C4-2B (cell line): ENCODE data around the gene TULP4.
"Not testable (repeated sequence)": the region's sequence is repeated elsewhere in the genome, so short reads cannot be mapped to it uniquely, and the experiment has no call there.

Experiments used
- H3K27ac ChIP-seq: fragments of 450-650 bp; 2 replicates; pipeline ENCODE4 v1.5.1; 2017
- ZFX ChIP-seq: fragments of 450-650 bp; IDR thresholded peaks from 2 replicates; pipeline ENCODE4 v1.6.1; 2017
- TF ChIP-seq, protein P1 (sequence below): fragments of 450-650 bp; conservative IDR thresholded peaks from 2 replicates; pipeline ENCODE4 v1.5.1; 2017; ENCODE audit warnings: mild to moderate bottlenecking

Gene TULP4

DNA sequence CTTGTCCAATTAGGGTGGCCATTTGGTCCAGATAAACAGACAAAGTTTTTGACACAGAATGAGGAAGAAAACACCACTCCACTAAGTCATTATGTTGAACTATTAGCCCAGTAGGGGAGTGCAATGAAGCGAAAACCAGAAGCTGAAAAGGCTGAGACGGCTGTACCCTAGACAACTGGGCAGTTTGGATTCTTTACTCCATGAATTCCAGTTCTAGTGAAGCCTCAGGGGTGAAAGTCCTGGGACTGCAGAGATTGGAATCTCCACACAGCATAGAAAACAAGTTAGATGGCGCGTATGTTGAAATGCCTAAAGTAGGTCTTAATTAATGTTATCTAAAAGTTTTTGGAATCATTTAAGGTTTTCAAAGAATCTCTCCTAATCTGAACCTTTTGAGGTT is 10.7 kb upstream of the TULP4 start:
- H3K27ac ChIP-seq, result not testable (repeated sequence)

DNA sequence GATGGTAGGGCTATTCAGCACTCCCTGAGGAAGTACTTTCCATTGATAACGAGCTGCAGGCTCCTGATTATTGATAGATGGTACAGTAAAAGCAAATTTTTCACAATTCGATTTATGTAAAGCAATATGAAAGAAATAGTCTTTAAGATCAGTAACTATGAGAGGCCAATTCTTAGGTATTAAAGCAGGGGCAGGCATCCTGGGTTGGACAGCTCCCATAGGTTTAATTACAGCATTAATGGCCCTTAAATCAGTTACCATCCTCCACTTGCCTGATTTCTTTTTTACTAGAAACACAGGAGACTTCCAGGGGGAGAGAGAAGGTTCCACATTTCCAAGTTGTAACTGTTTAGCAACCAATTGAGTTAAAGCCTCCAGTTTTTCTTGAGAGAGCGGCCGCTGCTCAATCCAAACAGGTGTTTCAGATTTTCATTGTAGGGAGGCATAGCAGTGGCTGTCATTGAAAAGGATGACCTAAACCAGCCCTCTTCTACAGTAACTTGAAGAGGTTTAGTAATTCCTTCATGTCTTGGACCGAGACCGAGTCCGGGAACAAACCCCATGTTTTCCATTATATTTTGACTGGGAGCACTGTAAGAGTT is 10.0 kb upstream of the TULP4 start:
- not testable (repeated sequence) for H3K27ac ChIP-seq

DNA sequence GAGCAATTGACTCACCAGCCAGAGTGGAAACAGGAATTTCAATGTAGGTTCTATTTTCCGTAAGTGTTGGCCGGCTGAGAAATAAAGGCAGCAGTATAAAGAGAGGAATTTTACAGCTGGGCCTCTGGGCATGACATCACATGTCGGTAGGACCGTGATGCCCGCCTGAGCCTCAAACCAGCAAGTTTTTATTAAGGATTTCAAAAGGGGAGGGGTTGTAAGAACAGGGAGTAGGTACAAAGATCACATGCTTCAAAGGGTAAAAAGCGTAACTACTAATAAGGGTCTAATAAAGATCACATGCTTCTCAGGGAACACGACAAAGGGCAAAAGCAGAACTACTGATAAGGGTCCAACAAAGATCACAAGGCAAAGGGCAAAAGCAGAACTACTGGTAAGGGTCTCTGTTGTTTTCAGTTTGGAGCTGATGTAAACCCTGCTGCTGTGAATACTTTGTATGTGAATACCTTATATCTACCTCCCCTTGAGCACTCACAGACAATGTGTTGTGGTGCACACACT is 9.0 kb upstream of the TULP4 start:
- no peak overlapping the region for H3K27ac ChIP-seq
- TF ChIP-seq, protein P1, sequence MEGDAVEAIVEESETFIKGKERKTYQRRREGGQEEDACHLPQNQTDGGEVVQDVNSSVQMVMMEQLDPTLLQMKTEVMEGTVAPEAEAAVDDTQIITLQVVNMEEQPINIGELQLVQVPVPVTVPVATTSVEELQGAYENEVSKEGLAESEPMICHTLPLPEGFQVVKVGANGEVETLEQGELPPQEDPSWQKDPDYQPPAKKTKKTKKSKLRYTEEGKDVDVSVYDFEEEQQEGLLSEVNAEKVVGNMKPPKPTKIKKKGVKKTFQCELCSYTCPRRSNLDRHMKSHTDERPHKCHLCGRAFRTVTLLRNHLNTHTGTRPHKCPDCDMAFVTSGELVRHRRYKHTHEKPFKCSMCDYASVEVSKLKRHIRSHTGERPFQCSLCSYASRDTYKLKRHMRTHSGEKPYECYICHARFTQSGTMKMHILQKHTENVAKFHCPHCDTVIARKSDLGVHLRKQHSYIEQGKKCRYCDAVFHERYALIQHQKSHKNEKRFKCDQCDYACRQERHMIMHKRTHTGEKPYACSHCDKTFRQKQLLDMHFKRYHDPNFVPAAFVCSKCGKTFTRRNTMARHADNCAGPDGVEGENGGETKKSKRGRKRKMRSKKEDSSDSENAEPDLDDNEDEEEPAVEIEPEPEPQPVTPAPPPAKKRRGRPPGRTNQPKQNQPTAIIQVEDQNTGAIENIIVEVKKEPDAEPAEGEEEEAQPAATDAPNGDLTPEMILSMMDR, result no peak
- no peak for TF ChIP-seq ZFX

DNA sequence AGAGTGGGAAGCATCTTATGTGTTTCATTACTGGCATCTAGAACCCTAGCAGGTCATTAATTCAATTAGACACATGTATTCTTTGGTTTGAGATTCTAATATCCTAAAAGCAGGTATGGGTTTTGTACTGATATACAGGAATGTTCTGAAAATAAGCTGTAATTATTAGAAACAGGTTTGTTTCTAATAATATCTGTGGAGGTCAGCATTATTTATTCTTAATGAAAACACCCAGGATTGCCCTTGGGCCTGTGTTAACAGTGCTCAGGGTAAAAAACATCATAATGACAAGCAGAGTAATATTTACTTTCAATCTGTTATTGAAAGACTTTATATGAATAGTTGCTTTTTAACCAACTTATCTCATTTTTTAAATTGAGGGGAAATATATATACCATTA is 8.0 kb upstream of the TULP4 start:
- H3K27ac ChIP-seq, result no peak overlapping the region
- TF ChIP-seq, protein P1, result no peak
- no peak for TF ChIP-seq ZFX

DNA sequence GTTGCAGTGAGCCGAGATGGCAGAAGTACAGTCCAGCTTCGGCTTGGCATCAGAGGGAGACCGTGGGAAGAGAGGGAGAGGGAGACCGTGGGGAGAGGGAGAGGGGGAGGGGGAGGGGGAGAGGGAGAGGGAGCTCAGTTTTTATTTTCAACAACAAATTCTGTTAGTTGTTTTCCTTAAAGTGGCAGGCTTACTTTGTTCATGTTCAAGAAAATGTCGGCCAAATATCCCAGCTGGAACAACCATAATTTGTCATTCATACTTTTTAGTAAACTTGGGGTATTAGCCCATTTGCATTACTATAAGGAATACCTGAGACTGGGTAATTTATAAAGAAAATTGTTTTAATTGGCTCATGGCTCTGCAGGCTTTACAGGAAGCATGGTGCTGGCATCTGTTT is 2.5 kb upstream of the TULP4 start:
- H3K27ac ChIP-seq, result no peak overlapping the region
- no peak for TF ChIP-seq ZFX
- TF ChIP-seq, protein P1, result no peak

DNA sequence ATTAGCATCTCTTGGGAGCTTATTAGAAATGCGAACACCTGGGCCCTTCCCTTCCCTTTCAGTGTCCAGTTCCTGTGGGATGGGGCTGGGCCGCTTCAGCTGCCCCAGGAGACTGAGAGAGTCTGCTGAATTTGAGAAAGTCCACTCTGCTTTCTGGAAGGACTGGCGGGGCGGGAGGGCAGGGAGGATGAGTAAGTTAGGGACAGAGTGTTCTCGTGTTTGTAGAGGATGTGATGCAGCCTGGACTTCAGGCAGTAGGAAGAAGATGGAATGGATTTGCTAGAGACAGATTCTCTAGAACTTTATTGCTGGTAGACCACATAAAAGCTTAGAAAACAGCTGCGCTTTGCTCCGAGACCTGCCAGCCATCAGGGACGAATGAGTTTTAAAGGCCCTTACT is 1.1 kb upstream of the TULP4 start:
- no peak overlapping the region for H3K27ac ChIP-seq
- TF ChIP-seq ZFX, result no peak
- TF ChIP-seq, protein P1, result no peak

DNA sequence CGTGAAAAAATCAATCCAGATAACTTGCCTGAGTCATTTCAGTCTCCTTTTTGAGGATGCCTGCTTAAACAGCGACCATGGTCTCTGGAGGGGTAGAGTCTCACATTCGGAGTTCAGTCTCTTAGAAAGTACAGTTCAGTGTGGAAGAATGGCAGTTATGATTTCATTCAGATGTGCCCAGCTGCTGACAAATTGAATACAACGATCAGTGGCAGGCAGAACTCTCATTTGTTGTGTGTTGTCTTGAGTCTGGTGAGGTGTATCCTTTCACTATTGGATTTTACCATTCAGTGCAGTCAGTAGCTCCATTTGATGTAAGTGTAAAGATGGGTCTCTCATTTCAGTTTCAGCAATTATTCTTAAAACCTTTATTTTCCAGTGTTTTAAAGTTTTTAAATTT is 639 bp upstream of the TULP4 start:
- TF ChIP-seq, protein P1, result no peak
- no peak for TF ChIP-seq ZFX
- no peak overlapping the region for H3K27ac ChIP-seq

DNA sequence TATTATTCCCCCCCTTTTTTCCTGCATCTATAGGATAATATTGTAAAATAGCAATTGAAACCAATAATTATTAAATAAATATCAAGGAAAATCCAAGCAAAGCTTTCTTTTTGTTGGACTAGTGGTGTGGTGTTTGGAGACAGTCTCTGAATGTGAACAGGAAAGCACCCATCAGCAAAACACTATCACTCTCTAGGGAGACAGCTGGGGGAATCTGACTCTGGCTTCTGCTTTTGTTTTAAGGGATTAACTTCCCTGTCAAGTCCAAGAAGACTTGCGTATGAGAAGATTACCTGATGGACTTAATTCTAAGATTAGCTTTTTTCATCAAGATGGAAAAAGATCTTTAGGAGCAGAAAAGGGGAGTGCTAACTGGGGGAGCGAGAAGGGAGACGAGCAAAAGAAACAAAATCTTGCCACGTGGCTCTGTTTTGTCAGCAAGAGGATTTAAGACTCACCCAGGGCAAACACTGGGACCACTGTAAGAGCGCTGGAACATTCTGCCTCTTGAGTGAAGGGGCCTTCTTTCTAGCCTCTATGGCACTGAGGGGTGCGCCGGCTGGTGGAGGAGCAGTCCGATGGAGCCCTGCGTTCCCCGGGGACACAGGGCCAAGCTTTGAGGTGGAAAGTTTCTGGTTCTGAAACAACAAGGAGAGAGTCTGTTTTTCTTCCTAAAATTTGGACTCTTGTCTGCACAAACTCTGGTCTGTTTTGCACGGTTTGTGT is 570 bp downstream of the TULP4 start:
- H3K27ac ChIP-seq, result no peak overlapping the region
- TF ChIP-seq ZFX, result no peak
- TF ChIP-seq, protein P1, result no peak
